Right lobe of liver (tissue), 6 donors: Measurements from ENCODE around the gene TSPAN18. TPM values are rescaled to one million over a fixed set of nuclear protein-coding genes. Genes with fewer than 3 reads are reported as not detected.

ENCODE experiments used
- ATAC-seq, 4 donors: fragments of 200-7000 bp; cut with Tn5 transposase; one replicate each; pipeline ENCODE4 v1.9.1; 2020; ENCODE audit warnings: mild to moderate bottlenecking in 4 of 4, moderate library complexity in 4 of 4
- DNase-seq, 3 donors: peaks; one replicate each; pipeline ENCODE4 v3.0.0-alpha.2; 2020
- H3K27ac ChIP-seq, 3 donors: fragments of 200-600 bp; one replicate each; pipeline ENCODE4 v1.8.0; 2022
- H3K27me3 ChIP-seq, 2 donors: fragments of 200-600 bp; one replicate each; pipeline ENCODE4 v1.8.0; 2022
- H3K36me3 ChIP-seq, 4 donors: fragments of 200-600 bp; sonication (generic) in 1 of 4; one replicate each; pipeline versions ENCODE4 v1.5.1 to v1.8.0; 2017 to 2022; ENCODE audit warnings: control low read depth in 1 of 4
- H3K4me1 ChIP-seq, 4 donors: fragments of 200-600 bp; sonication (generic) in 1 of 4; one replicate each; pipeline versions ENCODE4 v1.5.1 to v1.8.0; 2017 to 2022; ENCODE audit warnings: control low read depth in 1 of 4
- H3K4me3 ChIP-seq, 3 donors: fragments of 200-600 bp; one replicate each; pipeline ENCODE4 v1.8.0; 2022
- H3K9me3 ChIP-seq, 4 donors: fragments of 200-600 bp; sonication (generic) in 1 of 4; one replicate each; pipeline versions ENCODE4 v1.5.1 to v1.8.0; 2017 to 2022; ENCODE audit warnings: control low read depth in 1 of 4
- CTCF ChIP-seq, 4 donors: fragments of 200-600 bp in 3 of 4; fragments of 450-650 bp in 1 of 4; IDR thresholded peaks; one replicate each; pipeline versions ENCODE4 v1.5.1 to v1.8.0; 2016 to 2022; ENCODE audit warnings: antibody characterized with exemption in 4 of 4, mild to moderate bottlenecking in 2 of 4
- POLR2A ChIP-seq: fragments of 450-650 bp; IDR thresholded peaks from one replicate; pipeline ENCODE4 v1.6.1; 2017; ENCODE audit warnings: antibody characterized with exemption, mild to moderate bottlenecking
- WGBS: methylation state at CpG from one replicate; pipeline ENCODE4 v1.1.6; 2018; ENCODE audit warnings: low coverage, low lambda C conversion rate; ENCODE audit not compliant: insufficient coverage; ENCODE audit errors: missing lambda C conversion rate; 5-methylcytosine and 5-hydroxymethylcytosine counted together
- intact Hi-C, 2 donors: fragments of 100-400 bp; cut with DNase I; formaldehyde crosslinking; loops; one replicate each; pipeline versions ENCODE4 v1.11.2 to v1.14.1; 2022
- total RNA-seq, 6 experiments: library from RNA; depleted of rRNA in 2 of 6; stranded (reverse); fragments of >200 nt in 2 of 6; fragmentation: NEBNext Ultra II Directional in 3 of 6; extraction: Animal tissue kit (Norgen Biotek cat#: 25700) in 3 of 6; gene quantifications; one replicate each; pipeline versions ENCODE4 v1.1.0 to v1.2.4, GENCODE V29; 2016 to 2023
- donor health status: DM: no; HTN: yes; CAD: no.
- donor health status: DM: no; HTN: no; CAD: no.
- donor health status: DM: no; HTN: no; CAD: no.
- donor health status: DM: no; HTN: yes; CAD: no.
- donor health status: DM: no; HTN: yes; CAD: no.

Gene TSPAN18
- total RNA-seq, 6 experiments from 2014 or later = 3.4 to 10.6 (median 5.3) TPM

DNA sequence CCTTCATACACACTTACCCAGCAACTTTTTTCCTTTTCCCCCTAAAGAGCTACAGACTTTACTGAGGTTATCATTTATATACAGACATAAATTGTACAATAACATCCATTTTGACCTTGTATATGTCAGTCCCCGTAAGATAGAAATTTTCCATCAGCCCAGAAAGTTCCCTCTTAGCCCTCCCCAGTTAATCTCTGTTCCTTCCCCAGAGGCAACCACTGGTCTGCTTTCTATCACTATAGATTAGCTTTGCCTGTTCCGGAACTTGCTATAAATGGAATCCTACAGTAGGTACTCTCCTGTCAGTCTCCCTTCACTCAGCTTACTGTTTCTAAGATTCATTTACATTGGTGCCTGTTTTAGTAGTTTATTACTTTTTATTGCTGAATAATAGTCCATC lies 54.9 kb downstream of the TSPAN18 start:
- H3K4me1 ChIP-seq = no peaks in the 10 kb centered on the region
- no peak for ATAC-seq
- TF ChIP-seq POLR2A (no peak), CTCF (IDR thresholded peaks at IDR 0.05) (no peak)
- no peaks in the 10 kb centered on the region for H3K9me3 ChIP-seq
- no peaks in the 10 kb centered on the region for H3K36me3 ChIP-seq
- no peaks in the 10 kb centered on the region for H3K27me3 ChIP-seq
- intact Hi-C loops = no loop called here
- H3K27ac ChIP-seq = no peak overlapping the region
- no peak overlapping the region for H3K4me3 ChIP-seq
- peak in 1 of 3 donors; percentile 1 for DNase-seq
- WGBS = 64% methylated on average over 2 of the region's 2 CpGs

- Histone ChIP-seq H3K9me3 (no peaks in the 10 kb centered on the region), H3K36me3 (no peaks in the 10 kb centered on the region), H3K27ac (no peak overlapping the region), H3K4me1 (no peaks in the 10 kb centered on the region), H3K27me3 (no peaks in the 10 kb centered on the region), H3K4me3 (no peak overlapping the region)
- no peak for DNase-seq
- TF ChIP-seq POLR2A (no peak), CTCF (IDR thresholded peaks at IDR 0.05) (no peak)
- 78% methylated on average over 4 of the region's 4 CpGs for WGBS
- intact Hi-C loops = no loop called here
- ATAC-seq = no peak
Measured at GRCh38 chr11:44782478-44782877, 55.7 kb downstream of the TSPAN18 start.

DNA sequence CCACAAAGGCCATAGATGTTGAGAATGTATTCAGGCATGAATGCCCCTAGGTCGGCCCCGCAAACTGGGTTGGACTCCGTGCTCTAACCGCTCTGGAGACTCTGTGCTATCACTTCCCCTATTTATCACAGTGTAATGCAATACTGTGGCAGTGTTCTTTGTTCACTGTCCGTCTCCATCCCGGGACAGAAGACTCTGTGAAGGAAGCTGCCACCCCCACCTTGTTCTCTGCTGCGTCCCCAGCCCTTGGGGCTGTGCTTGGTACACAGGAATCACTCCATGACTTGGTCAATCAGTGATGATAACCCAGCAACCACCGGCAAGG lies 57.6 kb downstream of the TSPAN18 start:
- DNase-seq (no peak), ATAC-seq (peak in 1 of 4 donors; percentile 20)
- intact Hi-C loops = no loop called here
- Histone ChIP-seq H3K27me3 (no peaks in the 10 kb centered on the region), H3K4me3 (no peak overlapping the region), H3K36me3 (no peaks in the 10 kb centered on the region), H3K9me3 (no peaks in the 10 kb centered on the region), H3K4me1 (no peaks in the 10 kb centered on the region), H3K27ac (no peak overlapping the region)
- no CpG with 5 or more reads among the region's 8 CpGs for WGBS
- TF ChIP-seq POLR2A (no peak), CTCF (IDR thresholded peaks at IDR 0.05) (no peak)

DNA sequence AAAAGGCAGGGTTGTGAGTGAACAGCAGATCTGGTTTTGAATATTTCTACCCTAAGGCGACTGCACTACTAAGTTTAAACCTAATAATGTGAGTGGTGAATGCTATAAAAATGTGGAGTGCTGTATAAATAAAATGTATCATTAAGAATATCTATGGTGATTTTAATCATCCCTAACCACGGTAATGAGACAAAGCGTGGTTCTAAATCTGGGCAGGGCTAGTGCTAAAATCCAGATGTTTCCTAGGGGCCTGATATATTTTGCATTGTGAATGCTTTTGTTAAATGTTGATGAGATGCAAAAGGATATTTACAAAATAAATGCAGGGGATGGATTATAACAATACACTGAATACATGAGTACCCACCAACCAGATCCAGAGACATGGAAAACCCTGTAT lies 58.1 kb downstream of the TSPAN18 start:
- no peak overlapping the region for H3K4me3 ChIP-seq
- no peaks in the 10 kb centered on the region for H3K4me1 ChIP-seq
- H3K27ac ChIP-seq = no peak overlapping the region
- no peak for DNase-seq
- WGBS = 83% methylated on average over 3 of the region's 3 CpGs
- intact Hi-C loops = no loop called here
- TF ChIP-seq CTCF (IDR thresholded peaks at IDR 0.05) (no peak), POLR2A (no peak)
- no peak for ATAC-seq
- H3K9me3 ChIP-seq = no peaks in the 10 kb centered on the region
- no peaks in the 10 kb centered on the region for H3K27me3 ChIP-seq
- H3K36me3 ChIP-seq = no peaks in the 10 kb centered on the region
